GM19438 (cell line): ENCODE measurements around the gene DUSP12.

Experiments
- ATAC-seq: cut with Tn5 transposase; IDR thresholded peaks from one replicate; pipeline ENCODE4 v1.9.1; 2021; ENCODE audit warnings: low read depth; ENCODE audit not compliant: unreplicated experiment

DUSP12 gene

GRCh38 chr1:161726473-161727255, 22.9 kb upstream of the DUSP12 start:
- peak; percentile 52 for ATAC-seq

- peak; percentile 7 for ATAC-seq
Measured at GRCh38 chr1:161727256-161727924, 22.2 kb upstream of the DUSP12 start.

DNA sequence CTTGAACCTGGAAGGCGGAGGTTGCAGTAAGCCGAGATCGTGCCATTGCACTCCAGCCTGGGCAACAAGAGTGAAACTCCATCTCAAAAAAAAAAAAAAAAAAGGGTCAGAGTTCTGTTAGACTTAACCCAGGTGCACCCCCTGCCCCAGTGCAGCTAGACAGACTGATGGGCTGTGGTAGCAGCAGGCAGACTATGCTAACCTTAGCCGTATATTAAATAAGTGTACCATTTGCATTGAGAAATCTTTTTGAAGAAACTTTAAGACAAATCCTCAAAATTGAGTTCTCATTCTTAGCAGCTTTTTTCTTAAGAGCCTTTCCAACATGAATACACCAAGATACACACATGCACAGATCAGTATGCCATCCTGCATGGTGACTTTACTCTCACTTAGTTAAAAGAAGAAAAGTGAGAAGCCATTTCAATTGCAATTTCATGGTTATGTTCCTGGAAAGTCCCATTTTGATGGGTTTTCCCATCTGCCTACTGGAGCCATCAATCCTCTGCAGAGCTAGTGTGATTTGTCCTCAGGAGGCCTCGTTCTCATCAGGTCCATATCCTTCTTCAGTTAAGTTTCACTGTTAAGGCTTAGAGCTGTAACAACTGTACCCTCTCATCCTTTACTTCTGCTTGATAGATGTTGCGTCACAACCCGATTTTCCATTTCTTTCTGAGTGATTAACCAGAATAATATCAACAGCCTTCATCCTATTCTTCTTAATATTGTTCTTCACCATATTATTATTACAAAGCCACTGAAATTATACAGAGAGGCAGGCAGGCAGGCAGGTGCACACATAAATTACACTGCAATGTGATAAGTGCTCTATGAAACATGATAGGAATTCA, 21.0 kb upstream of the DUSP12 start:
- ATAC-seq: no peak

DNA sequence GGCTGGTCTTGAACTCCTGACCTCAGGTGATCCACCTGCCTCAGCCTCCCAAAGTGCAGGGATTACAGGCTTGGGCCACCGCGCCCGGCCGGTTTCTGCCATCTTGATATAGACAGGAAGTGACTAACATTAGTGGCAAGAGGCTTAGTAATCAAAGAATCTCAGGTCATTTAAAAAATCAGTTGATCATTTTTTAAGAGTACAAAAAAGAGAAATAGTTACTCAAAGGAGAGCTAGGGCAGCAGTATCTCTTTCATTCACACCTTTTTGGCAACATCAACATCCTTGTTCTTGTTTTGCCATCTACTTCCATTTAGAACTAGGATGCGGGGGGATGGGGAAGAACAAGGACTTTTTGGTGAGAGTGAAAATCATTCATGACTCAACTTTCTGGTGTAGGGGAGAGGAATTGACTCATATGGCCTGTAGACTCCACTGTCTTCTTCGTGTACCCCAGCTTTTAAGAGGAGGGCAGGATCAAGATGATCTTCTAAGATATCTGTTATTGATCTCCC, 19.5 kb upstream of the DUSP12 start:
- ATAC-seq: no peak

DNA sequence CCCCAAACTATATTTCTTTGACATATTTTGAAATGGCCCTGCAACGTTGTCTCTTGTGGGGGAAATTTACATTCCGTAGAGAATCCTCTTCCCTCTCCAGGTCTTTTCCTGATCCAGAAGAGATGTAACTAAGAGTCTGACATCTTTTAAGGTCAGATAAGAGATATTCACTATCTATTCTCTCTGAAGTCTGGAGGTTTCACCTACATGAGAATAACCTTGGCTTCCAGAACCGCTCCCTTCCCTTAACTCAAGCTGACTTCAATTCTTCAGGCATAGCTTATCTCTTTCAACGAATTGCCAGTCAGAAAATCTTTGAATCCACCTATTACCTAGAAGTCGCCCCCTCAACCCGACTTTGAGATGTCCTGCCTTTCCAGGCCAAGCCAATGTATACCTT, 18.3 kb upstream of the DUSP12 start:
- no peak for ATAC-seq

- no peak for ATAC-seq
Measured at GRCh38 chr1:161731981-161732718, 17.4 kb upstream of the DUSP12 start.

DNA sequence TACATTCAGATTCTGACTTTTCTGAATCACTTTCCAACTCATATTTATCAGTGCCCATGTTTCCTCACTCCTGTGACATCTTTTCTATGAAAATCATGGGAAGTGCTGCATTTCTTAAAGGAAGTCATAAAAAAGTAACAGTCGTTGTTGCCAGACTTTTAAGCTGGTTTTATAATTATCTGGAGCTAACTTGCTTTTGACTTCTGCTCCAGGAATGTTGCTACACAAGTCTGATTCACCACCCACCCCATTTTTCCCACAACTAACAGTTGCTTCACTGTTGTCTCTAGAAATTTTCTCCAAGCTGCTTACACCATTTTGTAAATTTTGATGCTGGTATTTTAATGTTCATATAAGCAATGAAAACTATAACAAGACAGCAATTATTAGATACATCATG, 16.1 kb upstream of the DUSP12 start:
- no peak for ATAC-seq

DNA sequence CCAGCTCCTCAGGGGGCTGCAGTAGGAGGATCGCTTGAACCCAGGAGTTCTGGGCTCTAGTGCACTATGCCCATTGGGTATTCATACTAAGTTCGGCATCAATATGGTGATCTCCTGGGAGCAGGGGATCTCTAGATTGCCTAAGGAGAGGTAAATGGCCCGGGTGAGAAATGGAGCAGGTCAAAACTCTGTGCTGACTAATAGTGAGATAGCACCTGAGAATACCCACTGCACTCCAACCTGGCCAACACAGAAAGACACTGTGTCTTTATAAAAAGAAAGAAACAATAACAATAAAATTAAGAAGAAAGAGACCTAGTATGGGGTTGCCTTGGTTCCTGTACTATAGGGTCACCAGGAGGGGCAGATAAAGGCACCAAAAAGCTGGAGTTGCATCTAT, 13.7 kb upstream of the DUSP12 start:
- ATAC-seq: no peak

DNA sequence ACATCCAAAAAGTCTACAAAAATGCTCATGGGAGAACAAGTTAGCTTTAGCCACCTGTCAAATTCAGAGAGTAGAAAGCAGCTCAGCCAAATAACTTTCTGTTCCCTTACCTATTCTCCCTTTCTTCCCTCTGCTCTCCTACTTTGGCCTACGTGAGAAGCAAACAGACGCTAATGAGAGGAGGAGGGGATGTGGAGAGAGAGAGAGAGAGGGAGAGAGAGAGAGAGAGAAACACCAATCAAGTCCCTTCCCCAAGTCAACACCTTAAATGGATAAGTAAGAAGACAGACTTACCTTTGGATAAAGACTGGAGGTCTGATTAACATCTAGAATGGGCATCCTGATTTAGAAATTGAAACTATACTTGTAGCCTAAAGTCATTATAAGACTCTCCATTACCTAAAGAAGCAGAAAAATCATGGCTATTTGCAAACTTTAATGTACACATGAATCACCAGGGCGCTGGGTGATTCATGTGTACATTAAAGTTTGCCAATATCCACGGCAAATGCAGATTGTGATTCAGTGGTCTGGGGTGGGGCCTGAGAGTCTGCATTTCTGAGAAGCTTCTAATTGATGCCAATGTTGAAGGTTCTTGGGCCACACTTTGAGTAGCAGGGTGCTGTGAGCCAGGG, 13.1 kb upstream of the DUSP12 start:
- ATAC-seq: no peak

- no peak for ATAC-seq
Measured at GRCh38 chr1:161737625-161738024, 12.0 kb upstream of the DUSP12 start.

DNA sequence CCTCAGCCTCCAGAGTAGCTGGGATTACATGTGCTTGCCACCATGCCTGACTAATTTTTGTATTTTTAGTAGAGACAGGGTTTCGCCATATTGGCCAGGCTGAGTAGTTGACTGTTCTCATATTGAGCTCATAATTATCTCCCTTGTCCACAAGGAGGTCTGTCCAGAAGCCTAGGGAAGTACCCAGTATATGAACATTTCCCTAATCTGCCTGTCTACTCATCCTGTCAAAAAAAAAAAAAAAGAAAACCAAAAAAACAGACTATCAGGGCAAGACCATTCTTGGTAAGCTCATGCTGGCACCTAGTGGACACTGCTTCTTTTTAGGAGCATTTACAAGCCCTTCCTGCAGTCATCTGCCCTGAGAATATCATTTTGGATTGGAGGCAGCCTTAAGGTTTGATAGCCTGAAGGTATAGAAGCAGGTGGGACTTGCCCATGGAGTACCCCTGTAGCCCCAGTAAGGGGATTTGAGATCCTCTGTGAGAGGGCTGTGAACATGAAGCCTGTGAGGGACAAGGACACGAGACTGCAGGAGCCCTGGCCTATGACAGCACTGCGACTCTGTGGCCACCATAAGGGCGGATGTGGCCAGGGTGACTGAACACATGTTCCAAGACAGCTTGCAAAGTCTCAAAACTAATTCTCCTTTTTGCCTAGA, 10.8 kb upstream of the DUSP12 start:
- peak; percentile 58 for ATAC-seq

- no peak for ATAC-seq
Measured at GRCh38 chr1:161739865-161740566, 9.6 kb upstream of the DUSP12 start.

GRCh38 chr1:161740921-161741320, 8.7 kb upstream of the DUSP12 start:
- ATAC-seq: no peak

DNA sequence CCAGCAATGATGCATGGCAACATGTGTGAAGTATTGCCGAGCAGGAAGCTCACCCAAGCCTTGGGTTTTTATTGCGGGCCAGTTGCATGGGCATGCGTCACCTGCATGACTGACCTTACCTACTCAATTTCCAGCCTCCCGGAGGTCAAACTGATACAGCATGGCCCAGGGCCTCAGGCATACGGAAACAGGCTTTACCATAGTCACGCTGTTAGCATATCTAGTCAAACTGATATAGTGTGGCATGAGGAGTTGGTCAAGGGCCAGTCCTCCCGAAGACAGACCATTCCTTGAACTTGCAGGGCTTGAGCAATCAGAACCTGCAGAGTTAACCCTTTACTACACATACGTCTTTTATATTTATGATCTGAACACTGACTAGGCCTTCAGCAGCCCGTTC, 6.4 kb upstream of the DUSP12 start:
- no peak for ATAC-seq

GRCh38 chr1:161747801-161748200, 1.8 kb upstream of the DUSP12 start:
- ATAC-seq: no peak

DNA sequence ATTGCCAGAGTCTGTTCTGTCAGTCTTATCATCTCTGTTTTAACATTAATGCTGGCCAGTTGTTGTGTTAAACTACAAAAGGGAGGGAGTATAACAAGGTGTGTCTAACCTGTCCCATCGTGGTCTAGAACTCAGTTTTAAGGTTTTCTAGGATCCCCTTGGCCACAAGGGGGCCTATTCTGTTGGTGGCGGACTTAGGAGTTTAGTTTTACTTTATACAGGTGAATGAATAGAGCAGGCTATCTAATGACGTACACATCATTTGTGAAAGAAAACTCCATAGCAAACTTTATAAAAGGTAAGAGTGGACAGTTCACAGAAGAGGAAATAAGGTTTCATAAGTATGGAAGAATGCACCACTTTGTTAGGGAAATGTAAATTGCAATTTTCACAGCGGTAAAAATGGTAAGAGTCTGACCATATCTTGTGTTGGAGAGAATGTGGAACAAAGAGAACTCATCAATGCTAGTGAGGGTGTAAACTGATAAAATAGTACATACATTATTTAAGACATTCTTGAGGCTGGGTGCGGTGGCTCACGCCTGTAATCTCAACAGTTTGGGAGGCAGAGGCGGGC, 14.0 kb downstream of the DUSP12 start:
- ATAC-seq: no peak

DNA sequence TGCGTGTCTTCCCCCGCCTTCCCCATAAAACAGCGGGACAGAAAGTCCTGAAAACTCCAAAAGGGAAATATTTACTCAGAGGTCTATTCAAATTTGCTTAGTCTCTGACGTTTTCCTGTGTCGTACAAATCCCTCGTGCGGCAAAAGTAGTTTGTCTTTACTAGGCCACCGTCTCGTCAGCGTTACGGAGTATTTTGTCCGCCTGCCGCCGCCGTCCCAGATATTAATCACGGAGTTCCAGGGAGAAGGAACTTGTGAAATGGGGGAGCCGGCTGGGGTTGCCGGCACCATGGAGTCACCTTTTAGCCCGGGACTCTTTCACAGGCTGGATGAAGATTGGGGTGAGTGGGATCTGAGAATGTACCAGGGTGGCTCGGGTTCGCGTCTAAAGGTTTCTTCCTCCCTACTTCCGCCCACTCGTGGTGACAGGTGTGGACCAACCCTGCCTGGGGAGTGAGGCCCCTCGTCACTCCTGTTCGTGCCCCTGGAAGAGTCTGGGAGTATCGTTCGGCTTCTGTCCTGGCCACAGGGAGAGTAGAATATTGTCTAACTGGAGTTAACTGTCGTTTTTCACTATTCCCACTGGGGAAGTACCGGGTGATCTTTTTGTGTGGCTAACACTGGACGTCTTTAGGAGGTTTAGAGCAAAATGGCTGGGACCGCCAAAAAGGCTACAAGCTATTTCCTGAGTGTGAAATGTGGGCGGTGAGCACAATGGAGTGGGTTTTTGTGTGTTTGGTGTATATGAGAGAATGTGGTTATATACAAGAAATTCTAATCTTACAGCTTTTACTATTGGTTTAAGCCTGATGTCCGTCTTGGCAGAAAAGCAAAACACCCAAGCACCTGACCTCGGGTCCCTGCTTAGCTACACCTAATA, 16.8 kb downstream of the DUSP12 start, which contains the start of gene ATF6:
TSS of gene ATF6 (plus strand) at position 219 of the 880 bp plus-strand sequence. CDS start at position 260, 41 bp downstream.
- peak; percentile 67 for ATAC-seq
